GM12878 (cell line): Measurements from ENCODE around the gene CFAP65. TPM values are rescaled to one million over a fixed set of nuclear protein-coding genes. Genes with fewer than 3 reads are reported as not detected.

ENCODE experiments used
- ATAC-seq: fragments of 200-7000 bp; cut with Tn5 transposase; 3 replicates; pipeline ENCODE4 v1.9.1; 2020; ENCODE audit warnings: mild to moderate bottlenecking, moderate library complexity
- BruUV-seq: library from RNA; stranded (reverse); fragments of 400-500 nt; replicated peaks from 2 replicates; lab custom pipeline; 2021; lab: Mats Ljungman, UMichigan
- CTCF ChIA-PET: fragments of 300-600 bp; sonication (Branson Sonifier 250); formaldehyde crosslinking; extraction: SDS; loops from one replicate; lab custom pipeline; 2021; ENCODE audit warnings: inconsistent platforms; lab: Yijun Ruan, JAX
- POLR2A ChIA-PET: fragments of 350-600 bp; formaldehyde crosslinking; extraction: SDS; loops from one replicate; lab custom pipeline; 2021; ENCODE audit warnings: inconsistent platforms; lab: Charles Lee
- RAD21 ChIA-PET: fragments of 300-600 bp; sonication (Branson Sonifier 250); formaldehyde crosslinking; loops from one replicate; lab custom pipeline; 2023; ENCODE audit warnings: antibody characterized with exemption; ENCODE audit not compliant: unreplicated experiment; lab: Charles Lee
- SMC1A ChIA-PET: fragments of 300-600 bp; sonication (Branson Sonifier 250); formaldehyde crosslinking; loops from one replicate; lab custom pipeline; 2023; ENCODE audit not compliant: unreplicated experiment, uncharacterized antibody; lab: Charles Lee
- DNase-seq: peaks from one replicate; pipeline ENCODE4 v3.0.0-alpha.2; 2011; ENCODE audit warnings: low read depth, low spot score
- FAIRE-seq: peaks from 3 replicates; lab custom pipeline; 2011; peaks lifted over from hg19 to GRCh38; lab: Jason Lieb, UNC
- H2AFZ ChIP-seq: 2 replicates; pipeline ENCODE4 v1.6.0; 2011; ENCODE audit warnings: low read depth, low read length, control low read depth; ENCODE audit not compliant: control insufficient read depth
- H3K27ac ChIP-seq: 2 replicates; pipeline ENCODE4 v1.5.1; 2011; ENCODE audit warnings: control low read depth; ENCODE audit not compliant: control insufficient read depth, insufficient read depth
- H3K27me3 ChIP-seq, 2 experiments: replicated peaks in 1 of 2; 2 replicates each; pipeline versions ENCODE4 v1.6.0 to v1.6.1; 2011; ENCODE audit warnings: low read length in 1 of 2; ENCODE audit not compliant: control insufficient read depth in 2 of 2, insufficient read depth in 2 of 2
- H3K36me3 ChIP-seq, 2 experiments: 2 replicates each; pipeline ENCODE4 v1.5.1; 2011; ENCODE audit warnings: low read length in 1 of 2; ENCODE audit not compliant: control insufficient read depth in 2 of 2, insufficient read depth in 2 of 2
- H3K4me1 ChIP-seq: 2 replicates; pipeline ENCODE4 v1.6.1; 2011; ENCODE audit warnings: mild to moderate bottlenecking, low read length, moderate library complexity, mixed read lengths; ENCODE audit not compliant: control insufficient read depth, insufficient read depth
- H3K4me2 ChIP-seq: 2 replicates; pipeline ENCODE4 v1.6.0; 2011; ENCODE audit warnings: control low read depth; ENCODE audit not compliant: control insufficient read depth, insufficient read depth
- H3K4me3 ChIP-seq: fragments of 200-600 bp; sonication (generic); 2 replicates; pipeline ENCODE4 v1.5.1; 2016
- H3K79me2 ChIP-seq: 2 replicates; pipeline ENCODE4 v1.6.0; 2011; ENCODE audit warnings: low read length; ENCODE audit not compliant: control insufficient read depth, insufficient read depth
- H3K9ac ChIP-seq: 2 replicates; pipeline ENCODE4 v1.8.0; 2011; ENCODE audit warnings: low read length, control low read depth, mixed read lengths; ENCODE audit not compliant: control insufficient read depth, insufficient read depth
- H3K9me3 ChIP-seq: replicated peaks from 3 replicates; pipeline ENCODE4 v1.5.1; 2011; ENCODE audit warnings: mild to moderate bottlenecking, low read length; ENCODE audit not compliant: control insufficient read depth, insufficient read depth
- H4K20me1 ChIP-seq: 2 replicates; pipeline ENCODE4 v1.6.0; 2011; ENCODE audit not compliant: control insufficient read depth, insufficient read depth
- EZH2 ChIP-seq: IDR thresholded peaks from 2 replicates; pipeline ENCODE4 v1.6.1; 2012; ENCODE audit warnings: low read depth, mild to moderate bottlenecking, control low read depth, inconsistent platforms, low read length, borderline replicate concordance; ENCODE audit not compliant: control insufficient read depth
- HCFC1 ChIP-seq: fragments of 150-350 bp; IDR thresholded peaks from 2 replicates; pipeline ENCODE4 v1.6.1; 2014; ENCODE audit warnings: low read length
- JUNB ChIP-seq: IDR thresholded peaks from 2 replicates; pipeline ENCODE4 v1.6.1; 2016; ENCODE audit warnings: antibody characterized with exemption, mild to moderate bottlenecking
- LARP7 ChIP-seq: fragments of 450-650 bp; IDR thresholded peaks from 2 replicates; pipeline ENCODE4 v1.6.1; 2017; ENCODE audit warnings: mild to moderate bottlenecking
- NR2C1 ChIP-seq: fragments of 450-650 bp; IDR thresholded peaks from 2 replicates; pipeline ENCODE4 v1.6.1; 2017; ENCODE audit warnings: antibody characterized with exemption, mild to moderate bottlenecking, moderate library complexity
- POLR2AphosphoS5 ChIP-seq: IDR thresholded peaks from 2 replicates; pipeline ENCODE4 v1.6.1; 2011; ENCODE audit warnings: mild to moderate bottlenecking, low read length, inconsistent platforms
- RELA ChIP-seq: fragments of 450-650 bp; IDR thresholded peaks from 2 replicates; pipeline ENCODE4 v1.8.0; 2014; ENCODE audit warnings: borderline replicate concordance; ENCODE audit not compliant: partially characterized antibody
- SIX5 ChIP-seq: IDR thresholded peaks from 2 replicates; pipeline ENCODE4 v1.6.1; 2011; ENCODE audit warnings: mild to moderate bottlenecking, low read depth, low read length, moderate library complexity; ENCODE audit not compliant: severe bottlenecking
- SMAD5 ChIP-seq: IDR thresholded peaks from 2 replicates; pipeline ENCODE4 v1.6.1; 2016; ENCODE audit warnings: antibody characterized with exemption, low read depth
- SMARCA5 ChIP-seq: fragments of 450-650 bp; IDR thresholded peaks from 2 replicates; pipeline ENCODE4 v1.6.1; 2017; ENCODE audit warnings: mild to moderate bottlenecking
- STAT1 ChIP-seq: fragments of 450-650 bp; conservative IDR thresholded peaks from 2 replicates; pipeline ENCODE4 v1.6.1; 2014; ENCODE audit warnings: antibody characterized with exemption, mild to moderate bottlenecking
- WGBS: methylation state at CpG from one replicate; pipeline ENCODE4 v1.1.6; 2016; ENCODE audit warnings: low lambda C conversion rate; ENCODE audit not compliant: insufficient replicate concordance, insufficient coverage; ENCODE audit errors: missing lambda C conversion rate; 5-methylcytosine and 5-hydroxymethylcytosine counted together
- in situ Hi-C: fragments of 300-500 bp; cut with MboI; formaldehyde crosslinking; loops from 9 replicates; pipeline ENCODE4 v1.14.3; 2018; ENCODE audit warnings: mixed read lengths
- intact Hi-C: fragments of 100-400 bp; cut with micrococcal nuclease; formaldehyde crosslinking; loops from one replicate; pipeline ENCODE4 v1.14.2; 2022; ENCODE audit not compliant: unreplicated experiment
- polyA plus RNA-seq, 11 experiments: library from polyadenylated mRNA; depleted of rRNA in 4 of 11; unstranded in 6 of 11; stranded (reverse) in 5 of 11; fragments of >200 nt; fragmentation: Nextera tagmentation in 4 of 11; fragmentation: Illumina TruSeq in 1 of 11; extraction: Ambion mirVana in 4 of 11; extraction: Trizol in 1 of 11; gene quantifications; 1 replicate in 1 of 11; 2 replicates in 10 of 11; pipeline versions ENCODE4 v1.2.1 to v1.2.3, GENCODE V29; 2011 to 2016; ENCODE audit warnings: inconsistent platforms in 2 of 11, missing spikeins in 2 of 11, low read depth in 1 of 11
- total RNA-seq, 4 experiments: library from RNA; depleted of rRNA in 3 of 4; stranded (reverse); fragments of >200 nt in 3 of 4; fragmentation: Illumina TruSeq in 1 of 4; extraction: Trizol in 1 of 4; gene quantifications; 2 replicates each; pipeline versions ENCODE4 v1.2.1 to v1.2.3, GENCODE V29; 2013 to 2021
- TF ChIP-seq, protein P1 (sequence below): fragments of 450-650 bp; IDR thresholded peaks from 2 replicates; pipeline ENCODE4 v1.6.1; 2016; ENCODE audit warnings: mild to moderate bottlenecking
- TF ChIP-seq, protein P2 (sequence below): IDR thresholded peaks from 2 replicates; pipeline ENCODE4 v1.6.1; 2011; ENCODE audit warnings: mild to moderate bottlenecking, low read depth, low read length, moderate library complexity; ENCODE audit not compliant: insufficient replicate concordance
- TF ChIP-seq, protein P3 (sequence below): fragments of 450-650 bp; conservative IDR thresholded peaks from 2 replicates; pipeline ENCODE4 v1.6.1; 2017; ENCODE audit warnings: mild to moderate bottlenecking, moderate library complexity
- TF ChIP-seq, protein P4 (sequence below): fragments of 450-650 bp; formaldehyde crosslinking; IDR thresholded peaks from 2 replicates; pipeline ENCODE4 v1.4.0; 2020; ENCODE audit warnings: mild to moderate bottlenecking, moderate library complexity
- TF ChIP-seq, protein P5 (sequence below): fragments of 450-650 bp; IDR thresholded peaks from 2 replicates; pipeline ENCODE4 v1.6.1; 2014; ENCODE audit warnings: mild to moderate bottlenecking

The CFAP65 gene
- total and polyA plus RNA-seq, 10 of the 15 experiments (the other 5 are each of a cell fraction or from before 2014, with no cell fraction given) = not detected

DNA sequence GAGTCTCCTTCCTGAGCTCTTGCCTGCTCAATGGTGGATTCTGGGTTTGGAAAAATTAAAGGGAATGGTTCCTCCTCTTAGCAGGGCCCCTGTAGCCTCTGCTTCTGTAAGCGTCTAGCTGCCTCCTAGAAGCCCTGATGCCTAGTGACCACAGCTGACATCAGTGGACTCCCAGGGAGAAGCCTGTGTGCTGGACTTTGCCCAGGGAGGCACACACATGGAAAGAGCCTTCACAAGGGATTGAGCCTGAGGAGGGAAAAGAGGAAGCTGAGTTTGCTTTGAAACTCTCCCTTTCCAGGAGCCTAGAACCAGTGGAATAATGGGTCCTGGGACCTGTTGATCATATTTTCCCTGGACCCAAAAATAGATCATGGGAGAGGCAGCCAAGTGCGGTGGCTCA is 1.4 kb upstream of the CFAP65 start:
- Histone ChIP-seq H3K9me3 (no peaks in the 10 kb centered on the region), H3K79me2 (no peaks in the 10 kb centered on the region), H3K4me1 (no peaks in the 10 kb centered on the region), H3K4me2 (no peak overlapping the region), H2AFZ (no peak overlapping the region), H3K27me3 (peaks cover 0 to 13% of the 10 kb centered on the region in 2 experiments; a peak in 2 of 4 replicates), H3K36me3 (no peaks in the 10 kb centered on the region), H3K9ac (no peak overlapping the region), H3K4me3 (no peak overlapping the region), H4K20me1 (no peaks in the 10 kb centered on the region), H3K27ac (no peak overlapping the region)
- ATAC-seq = no peak
- in situ Hi-C loops = no loop called here
- BruUV-seq = no TSS peak
- no peak for FAIRE-seq
- intact Hi-C loops = no loop called here
- 6% methylated on average over 2 of the region's 2 CpGs for WGBS
- RAD21 ChIA-PET = no interaction called here
- CTCF ChIA-PET = interaction anchor here (0.6 to 2.2 kb wide), 7 partner anchors 10 to 260 kb away, joined by 3 to 16 read pairs (median 4); no protein-coding TSS in a partner anchor
- POLR2A ChIA-PET = no interaction called here
- no peak for DNase-seq
- SMC1A ChIA-PET = no interaction called here
- TF ChIP-seq POLR2AphosphoS5 = no peak
- no peak for TF ChIP-seq LARP7
- TF ChIP-seq, protein P1, sequence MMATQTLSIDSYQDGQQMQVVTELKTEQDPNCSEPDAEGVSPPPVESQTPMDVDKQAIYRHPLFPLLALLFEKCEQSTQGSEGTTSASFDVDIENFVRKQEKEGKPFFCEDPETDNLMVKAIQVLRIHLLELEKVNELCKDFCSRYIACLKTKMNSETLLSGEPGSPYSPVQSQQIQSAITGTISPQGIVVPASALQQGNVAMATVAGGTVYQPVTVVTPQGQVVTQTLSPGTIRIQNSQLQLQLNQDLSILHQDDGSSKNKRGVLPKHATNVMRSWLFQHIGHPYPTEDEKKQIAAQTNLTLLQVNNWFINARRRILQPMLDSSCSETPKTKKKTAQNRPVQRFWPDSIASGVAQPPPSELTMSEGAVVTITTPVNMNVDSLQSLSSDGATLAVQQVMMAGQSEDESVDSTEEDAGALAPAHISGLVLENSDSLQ = no peak
- TF ChIP-seq, protein P2, sequence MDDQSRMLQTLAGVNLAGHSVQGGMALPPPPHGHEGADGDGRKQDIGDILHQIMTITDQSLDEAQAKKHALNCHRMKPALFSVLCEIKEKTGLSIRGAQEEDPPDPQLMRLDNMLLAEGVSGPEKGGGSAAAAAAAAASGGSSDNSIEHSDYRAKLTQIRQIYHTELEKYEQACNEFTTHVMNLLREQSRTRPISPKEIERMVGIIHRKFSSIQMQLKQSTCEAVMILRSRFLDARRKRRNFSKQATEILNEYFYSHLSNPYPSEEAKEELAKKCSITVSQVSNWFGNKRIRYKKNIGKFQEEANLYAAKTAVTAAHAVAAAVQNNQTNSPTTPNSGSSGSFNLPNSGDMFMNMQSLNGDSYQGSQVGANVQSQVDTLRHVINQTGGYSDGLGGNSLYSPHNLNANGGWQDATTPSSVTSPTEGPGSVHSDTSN = no peak
- TF ChIP-seq SIX5 = no peak
- TF ChIP-seq STAT1 = no peak
- no peak for TF ChIP-seq NR2C1
- TF ChIP-seq JUNB = no peak
- no peak for TF ChIP-seq SMAD5
- TF ChIP-seq, protein P3, sequence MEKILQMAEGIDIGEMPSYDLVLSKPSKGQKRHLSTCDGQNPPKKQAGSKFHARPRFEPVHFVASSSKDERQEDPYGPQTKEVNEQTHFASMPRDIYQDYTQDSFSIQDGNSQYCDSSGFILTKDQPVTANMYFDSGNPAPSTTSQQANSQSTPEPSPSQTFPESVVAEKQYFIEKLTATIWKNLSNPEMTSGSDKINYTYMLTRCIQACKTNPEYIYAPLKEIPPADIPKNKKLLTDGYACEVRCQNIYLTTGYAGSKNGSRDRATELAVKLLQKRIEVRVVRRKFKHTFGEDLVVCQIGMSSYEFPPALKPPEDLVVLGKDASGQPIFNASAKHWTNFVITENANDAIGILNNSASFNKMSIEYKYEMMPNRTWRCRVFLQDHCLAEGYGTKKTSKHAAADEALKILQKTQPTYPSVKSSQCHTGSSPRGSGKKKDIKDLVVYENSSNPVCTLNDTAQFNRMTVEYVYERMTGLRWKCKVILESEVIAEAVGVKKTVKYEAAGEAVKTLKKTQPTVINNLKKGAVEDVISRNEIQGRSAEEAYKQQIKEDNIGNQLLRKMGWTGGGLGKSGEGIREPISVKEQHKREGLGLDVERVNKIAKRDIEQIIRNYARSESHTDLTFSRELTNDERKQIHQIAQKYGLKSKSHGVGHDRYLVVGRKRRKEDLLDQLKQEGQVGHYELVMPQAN = no peak
- TF ChIP-seq, protein P4, sequence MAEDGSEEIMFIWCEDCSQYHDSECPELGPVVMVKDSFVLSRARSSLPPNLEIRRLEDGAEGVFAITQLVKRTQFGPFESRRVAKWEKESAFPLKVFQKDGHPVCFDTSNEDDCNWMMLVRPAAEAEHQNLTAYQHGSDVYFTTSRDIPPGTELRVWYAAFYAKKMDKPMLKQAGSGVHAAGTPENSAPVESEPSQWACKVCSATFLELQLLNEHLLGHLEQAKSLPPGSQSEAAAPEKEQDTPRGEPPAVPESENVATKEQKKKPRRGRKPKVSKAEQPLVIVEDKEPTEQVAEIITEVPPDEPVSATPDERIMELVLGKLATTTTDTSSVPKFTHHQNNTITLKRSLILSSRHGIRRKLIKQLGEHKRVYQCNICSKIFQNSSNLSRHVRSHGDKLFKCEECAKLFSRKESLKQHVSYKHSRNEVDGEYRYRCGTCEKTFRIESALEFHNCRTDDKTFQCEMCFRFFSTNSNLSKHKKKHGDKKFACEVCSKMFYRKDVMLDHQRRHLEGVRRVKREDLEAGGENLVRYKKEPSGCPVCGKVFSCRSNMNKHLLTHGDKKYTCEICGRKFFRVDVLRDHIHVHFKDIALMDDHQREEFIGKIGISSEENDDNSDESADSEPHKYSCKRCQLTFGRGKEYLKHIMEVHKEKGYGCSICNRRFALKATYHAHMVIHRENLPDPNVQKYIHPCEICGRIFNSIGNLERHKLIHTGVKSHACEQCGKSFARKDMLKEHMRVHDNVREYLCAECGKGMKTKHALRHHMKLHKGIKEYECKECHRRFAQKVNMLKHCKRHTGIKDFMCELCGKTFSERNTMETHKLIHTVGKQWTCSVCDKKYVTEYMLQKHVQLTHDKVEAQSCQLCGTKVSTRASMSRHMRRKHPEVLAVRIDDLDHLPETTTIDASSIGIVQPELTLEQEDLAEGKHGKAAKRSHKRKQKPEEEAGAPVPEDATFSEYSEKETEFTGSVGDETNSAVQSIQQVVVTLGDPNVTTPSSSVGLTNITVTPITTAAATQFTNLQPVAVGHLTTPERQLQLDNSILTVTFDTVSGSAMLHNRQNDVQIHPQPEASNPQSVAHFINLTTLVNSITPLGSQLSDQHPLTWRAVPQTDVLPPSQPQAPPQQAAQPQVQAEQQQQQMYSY = no peak
- no peak for TF ChIP-seq HCFC1
- TF ChIP-seq EZH2 = no peak
- TF ChIP-seq SMARCA5 = no peak
- no peak for TF ChIP-seq RELA
- TF ChIP-seq, protein P5, sequence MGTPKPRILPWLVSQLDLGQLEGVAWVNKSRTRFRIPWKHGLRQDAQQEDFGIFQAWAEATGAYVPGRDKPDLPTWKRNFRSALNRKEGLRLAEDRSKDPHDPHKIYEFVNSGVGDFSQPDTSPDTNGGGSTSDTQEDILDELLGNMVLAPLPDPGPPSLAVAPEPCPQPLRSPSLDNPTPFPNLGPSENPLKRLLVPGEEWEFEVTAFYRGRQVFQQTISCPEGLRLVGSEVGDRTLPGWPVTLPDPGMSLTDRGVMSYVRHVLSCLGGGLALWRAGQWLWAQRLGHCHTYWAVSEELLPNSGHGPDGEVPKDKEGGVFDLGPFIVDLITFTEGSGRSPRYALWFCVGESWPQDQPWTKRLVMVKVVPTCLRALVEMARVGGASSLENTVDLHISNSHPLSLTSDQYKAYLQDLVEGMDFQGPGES = no peak
